HepG2 (cell line): Measurements from ENCODE around the gene LZTS2. TPM values are rescaled to one million over a fixed set of nuclear protein-coding genes. Genes with fewer than 3 reads are reported as not detected.

Experiments used
- ATAC-seq: fragments of 200-7000 bp; cut with Tn5 transposase; 3 replicates; pipeline ENCODE4 v1.9.1; 2020; ENCODE audit warnings: mild to moderate bottlenecking, moderate library complexity
- BruUV-seq: library from RNA; stranded (reverse); fragments of 400-500 nt; replicated peaks from 2 replicates; lab custom pipeline; 2021; lab: Mats Ljungman, UMichigan
- CTCF ChIA-PET: fragments of 300-600 bp; formaldehyde crosslinking; extraction: SDS; loops from one replicate; lab custom pipeline; 2021; ENCODE audit warnings: low total read pairs, inconsistent platforms, low intra/inter-chr PET ratio; lab: Yijun Ruan, JAX
- POLR2A ChIA-PET: fragments of 350-600 bp; sonication (Branson Sonifier 250); formaldehyde crosslinking; loops from one replicate; lab custom pipeline; 2020; ENCODE audit warnings: antibody characterized with exemption, inconsistent platforms; lab: Yijun Ruan, JAX
- DNase-seq: peaks from one replicate; pipeline ENCODE4 v3.0.0-alpha.2; 2015; ENCODE audit warnings: low spot score
- FAIRE-seq: peaks from 3 replicates; lab custom pipeline; 2011; peaks lifted over from hg19 to GRCh38; lab: Jason Lieb, UNC
- H2AFZ ChIP-seq: one replicate; pipeline ENCODE4 v1.6.1; 2011; ENCODE audit warnings: low read length, inconsistent platforms
- H3K27ac ChIP-seq: fragments of 300-600 bp; 3 replicates; pipeline ENCODE4 v1.8.0; 2011; ENCODE audit warnings: mixed run types, mild to moderate bottlenecking, mixed read lengths, low read length, inconsistent platforms; ENCODE audit not compliant: insufficient read depth; ENCODE audit errors: extremely low read length
- H3K27me3 ChIP-seq, 2 experiments: fragments of 200-600 bp in 1 of 2; 2 replicates in 1 of 2; 3 replicates in 1 of 2; pipeline versions ENCODE4 v1.6.0 to v1.8.0; 2011; ENCODE audit warnings: low read length in 2 of 2, mild to moderate bottlenecking in 2 of 2, moderate library complexity in 2 of 2, inconsistent platforms in 1 of 2; ENCODE audit not compliant: insufficient read depth in 2 of 2, control insufficient read depth in 1 of 2
- H3K36me3 ChIP-seq, 2 experiments: fragments of 200-600 bp in 1 of 2; replicated peaks in 1 of 2; 2 replicates in 1 of 2; 3 replicates in 1 of 2; pipeline versions ENCODE4 v1.5.1 to v1.8.0; 2011; ENCODE audit warnings: low read length in 2 of 2, inconsistent platforms in 1 of 2; ENCODE audit not compliant: insufficient read depth in 2 of 2, control insufficient read depth in 1 of 2
- H3K4me1 ChIP-seq: 2 replicates; pipeline ENCODE4 v1.5.1; 2012; ENCODE audit warnings: low read length, inconsistent platforms; ENCODE audit not compliant: insufficient read depth
- H3K4me2 ChIP-seq: 2 replicates; pipeline ENCODE4 v1.6.0; 2011; ENCODE audit warnings: low read depth, low read length, inconsistent platforms
- H3K4me3 ChIP-seq, 3 experiments: fragments of 200-600 bp in 1 of 3; sonication (generic), shearing (Covaris generic) in 1 of 3; replicated peaks in 1 of 3; 2 replicates each; pipeline ENCODE4 v1.5.1; 2011 to 2016; ENCODE audit warnings: low read length in 3 of 3, inconsistent platforms in 2 of 3, low read depth in 2 of 3, mild to moderate bottlenecking in 2 of 3, control low read depth in 1 of 3, mixed read lengths in 1 of 3; ENCODE audit not compliant: insufficient read depth in 1 of 3
- H3K79me2 ChIP-seq: one replicate; pipeline ENCODE4 v1.6.1; 2011; ENCODE audit warnings: low read length, inconsistent platforms; ENCODE audit not compliant: insufficient read depth
- H3K9ac ChIP-seq: 2 replicates; pipeline ENCODE4 v1.6.0; 2011; ENCODE audit warnings: mild to moderate bottlenecking, low read depth, low read length, inconsistent platforms; ENCODE audit not compliant: insufficient read depth
- H3K9me3 ChIP-seq: 2 replicates; pipeline ENCODE4 v1.5.1; 2012; ENCODE audit warnings: mild to moderate bottlenecking, low read length
- H4K20me1 ChIP-seq: 2 replicates; pipeline ENCODE4 v1.6.0; 2011; ENCODE audit warnings: inconsistent platforms, mild to moderate bottlenecking, low read length, moderate library complexity; ENCODE audit not compliant: insufficient read depth
- HIVEP1 ChIP-seq: sonication (generic); formaldehyde crosslinking; IDR thresholded peaks from 2 replicates; pipeline ENCODE4 v1.4.0; 2020; ENCODE audit warnings: mild to moderate bottlenecking, missing genetic modification reagents
- MED8 ChIP-seq: sonication (generic); formaldehyde crosslinking; IDR thresholded peaks from 2 replicates; pipeline ENCODE4 v1.8.1; 2023; ENCODE audit warnings: mild to moderate bottlenecking, missing genetic modification reagents; ENCODE audit not compliant: insufficient replicate concordance
- NFE2L2 ChIP-seq: fragments of 150-350 bp; IDR thresholded peaks from 2 replicates; pipeline ENCODE4 v1.6.1; 2014; ENCODE audit warnings: low read length
- SRY ChIP-seq: sonication (generic); formaldehyde crosslinking; IDR thresholded peaks from 2 replicates; pipeline ENCODE4 v1.8.0; 2022; ENCODE audit warnings: mild to moderate bottlenecking, missing genetic modification reagents
- STAT6 ChIP-seq: sonication (generic); formaldehyde crosslinking; IDR thresholded peaks from 2 replicates; pipeline ENCODE4 v1.4.0; 2020; ENCODE audit warnings: missing genetic modification reagents, mild to moderate bottlenecking, borderline replicate concordance
- WIZ ChIP-seq: sonication (generic); formaldehyde crosslinking; IDR thresholded peaks from 2 replicates; pipeline ENCODE4 v1.5.1; 2020; ENCODE audit warnings: mild to moderate bottlenecking, missing genetic modification reagents
- XBP1 ChIP-seq: sonication (generic); formaldehyde crosslinking; IDR thresholded peaks from 2 replicates; pipeline ENCODE4 v1.5.0; 2020; ENCODE audit warnings: missing genetic modification reagents
- ZBTB26 ChIP-seq: IDR thresholded peaks from 2 replicates; pipeline ENCODE4 v1.6.1; 2016; ENCODE audit warnings: missing compliant biosample characterization, missing genetic modification reagents, borderline replicate concordance
- ZBTB7A ChIP-seq: sonication (generic); formaldehyde crosslinking; IDR thresholded peaks from 2 replicates; pipeline ENCODE4 v1.8.0; 2022; ENCODE audit warnings: mild to moderate bottlenecking, missing genetic modification reagents
- ZMYM2 ChIP-seq: sonication (generic); formaldehyde crosslinking; IDR thresholded peaks from 2 replicates; pipeline ENCODE4 v1.8.0; 2022; ENCODE audit warnings: mild to moderate bottlenecking, missing genetic modification reagents
- ZNF414 ChIP-seq: sonication (generic); formaldehyde crosslinking; IDR thresholded peaks from 2 replicates; pipeline ENCODE4 v1.5.0; 2020; ENCODE audit warnings: missing genetic modification reagents
- ZNF484 ChIP-seq: sonication (generic); formaldehyde crosslinking; IDR thresholded peaks from 2 replicates; pipeline ENCODE4 v1.5.1; 2020; ENCODE audit warnings: mild to moderate bottlenecking, low read depth, missing genetic modification reagents, borderline replicate concordance
- ZNF547 ChIP-seq: sonication (generic); formaldehyde crosslinking; IDR thresholded peaks from 2 replicates; pipeline ENCODE4 v1.5.1; 2020; ENCODE audit warnings: mild to moderate bottlenecking, missing genetic modification reagents
- ZNF710 ChIP-seq: sonication (generic); formaldehyde crosslinking; IDR thresholded peaks from 2 replicates; pipeline ENCODE4 v1.5.0; 2020; ENCODE audit warnings: mild to moderate bottlenecking, missing genetic modification reagents, borderline replicate concordance
- WGBS: methylation state at CpG from one replicate; pipeline ENCODE4 v1.1.6; 2017; ENCODE audit warnings: low lambda C conversion rate; 5-methylcytosine and 5-hydroxymethylcytosine counted together
- in situ Hi-C: cut with HindIII; loops from 2 replicates; pipeline ENCODE4 v1.10.0; 2017; ENCODE audit warnings: low pct_unique_long_range_greater_than_20kb; ENCODE audit not compliant: extremely low pct_ligation_motif_present
- intact Hi-C: fragments of 100-400 bp; cut with micrococcal nuclease; formaldehyde crosslinking; loops from one replicate; pipeline ENCODE4 v1.10.0; 2022; ENCODE audit not compliant: unreplicated experiment
- polyA plus RNA-seq, 8 experiments: library from polyadenylated mRNA; depleted of rRNA in 3 of 8; stranded (reverse) in 7 of 8; unstranded in 1 of 8; fragments of >200 nt; fragmentation: Illumina TruSeq in 4 of 8; extraction: Trizol in 4 of 8; gene quantifications; 2 replicates each; pipeline versions ENCODE4 v1.2.1 to v1.2.3, GENCODE V29; 2011 to 2016; ENCODE audit warnings: low read depth in 4 of 8, missing spikeins in 1 of 8, mixed read lengths in 1 of 8; ENCODE audit not compliant: insufficient read depth in 1 of 8
- total RNA-seq, 5 experiments: library from RNA; depleted of rRNA; stranded (reverse); fragments of >200 nt; fragmentation: Illumina TruSeq; extraction: Trizol; gene quantifications; 2 replicates each; pipeline ENCODE4 v1.2.3, GENCODE V29; 2016; ENCODE audit warnings: low read depth in 1 of 5

LZTS2 gene
- total and polyA plus RNA-seq, 2 of the 13 experiments (the other 11 are each of a cell fraction or from before 2014, with no cell fraction given) = 43.6 to 65.6 TPM

- Histone ChIP-seq H3K27me3 (no peaks in the 10 kb centered on the region), H3K4me1 (peaks cover 83% of the 10 kb centered on the region), H3K4me2 (peak overlapping the region; percentile 89), H3K9me3 (no peaks in the 10 kb centered on the region), H2AFZ (no peak overlapping the region), H3K79me2 (no peaks in the 10 kb centered on the region), H4K20me1 (no peaks in the 10 kb centered on the region), H3K4me3 (peak overlapping the region; percentile 33 to 77 (median 68)), H3K27ac (no peak overlapping the region), H3K9ac (peak overlapping the region; percentile 52), H3K36me3 (peaks cover 0 to 6% of the 10 kb centered on the region in 2 experiments; a peak in 1 of 5 replicates)
- CTCF ChIA-PET = interaction anchor here (1.2 to 6.1 kb wide), 3 partner anchors 15 to 340 kb away, joined by 3 to 240 read pairs (median 3); partner anchors contain the start of gene LZTS2
- WGBS = 0% methylated on average over 7 of the region's 22 CpGs
- in situ Hi-C loops (no loop called here), intact Hi-C loops (loop anchor here (1.0 to 5.0 kb wide), 4 partner anchors 13 to 134 kb away; no protein-coding TSS in a partner anchor)
- FAIRE-seq (peak; percentile 81), ATAC-seq (peak; percentile 79), DNase-seq (peak; percentile 73)
- POLR2A ChIA-PET = interaction anchor here (0.8 to 7.1 kb wide), 10 partner anchors 12 to 133 kb away, joined by 3 to 124 read pairs (median 5); partner anchors contain the start of genes LZTS2, PDZD7 and SFXN3
- BruUV-seq = no TSS peak
- TF ChIP-seq MED8 (no peak), HIVEP1 (no peak), ZNF710 (CRISPR knock-in tag) (no peak), SRY (no peak), ZNF484 (CRISPR knock-in tag) (no peak), ZBTB7A (CRISPR knock-in tag) (no peak), NFE2L2 (no peak), ZMYM2 (no peak), XBP1 (CRISPR knock-in tag) (no peak), ZBTB26 (CRISPR knock-in tag) (no peak), STAT6 (CRISPR knock-in tag) (no peak), ZNF414 (CRISPR knock-in tag) (no peak), WIZ (CRISPR knock-in tag) (no peak), ZNF547 (CRISPR knock-in tag) (no peak)
Measured at GRCh38 chr10:101011517-101012423, 12.2 kb downstream of the LZTS2 start.
